HEK293 (cell line): ENCODE results near the gene EPHX1.

ENCODE experiments used
- GLIS2 ChIP-seq: fragments of 450-650 bp; formaldehyde crosslinking; IDR thresholded peaks from 2 replicates; pipeline ENCODE4 v1.5.1; 2016; ENCODE audit warnings: missing biosample characterization, missing genetic modification characterization
- HOXC10 ChIP-seq: sonication (generic); formaldehyde crosslinking; IDR thresholded peaks from 2 replicates; pipeline ENCODE4 v1.8.1; 2023; ENCODE audit warnings: mild to moderate bottlenecking, missing genetic modification reagents
- PRDM1 ChIP-seq: fragments of 450-650 bp; formaldehyde crosslinking; IDR thresholded peaks from 2 replicates; pipeline ENCODE4; 2016; ENCODE audit warnings: missing biosample characterization, missing genetic modification characterization
- SALL2 ChIP-seq: fragments of 450-650 bp; formaldehyde crosslinking; IDR thresholded peaks from 2 replicates; pipeline ENCODE4 v1.5.0; 2017; ENCODE audit warnings: missing biosample characterization, mild to moderate bottlenecking, missing genetic modification characterization, borderline replicate concordance
- SETDB1 ChIP-seq: IDR thresholded peaks from one replicate; pipeline ENCODE4 v1.6.1; 2017; ENCODE audit warnings: mild to moderate bottlenecking, low read length, moderate library complexity, mixed read lengths; ENCODE audit not compliant: insufficient read length
- ZBTB8A ChIP-seq: fragments of 450-650 bp; formaldehyde crosslinking; IDR thresholded peaks from 2 replicates; pipeline ENCODE4 v1.5.1; 2016; ENCODE audit warnings: missing biosample characterization, missing genetic modification characterization
- ZNF10 ChIP-seq: fragments of 450-650 bp; formaldehyde crosslinking; IDR thresholded peaks from 2 replicates; pipeline ENCODE4 v1.5.1; 2017; ENCODE audit warnings: missing biosample characterization, missing genetic modification characterization
- ZNF112 ChIP-seq: fragments of 450-650 bp; formaldehyde crosslinking; IDR thresholded peaks from 2 replicates; pipeline ENCODE4 v1.5.0; 2017; ENCODE audit warnings: missing biosample characterization, missing genetic modification characterization
- ZNF155 ChIP-seq: fragments of 450-650 bp; formaldehyde crosslinking; IDR thresholded peaks from 2 replicates; pipeline ENCODE4 v1.5.1; 2016; ENCODE audit warnings: missing biosample characterization, missing genetic modification characterization
- ZNF214 ChIP-seq: fragments of 450-650 bp; formaldehyde crosslinking; IDR thresholded peaks from 2 replicates; pipeline ENCODE4 v1.5.1; 2017; ENCODE audit warnings: missing biosample characterization, mild to moderate bottlenecking, missing genetic modification characterization, borderline replicate concordance
- ZNF274 ChIP-seq, 2 experiments: fragments of 200-500 bp in 1 of 2; fragments of 450-650 bp in 1 of 2; sonication (Bioruptor generic) in 1 of 2; formaldehyde crosslinking in 1 of 2; IDR thresholded peaks; 2 replicates each; pipeline versions ENCODE4 v1.5.1 to v1.6.1; 2014 to 2016; ENCODE audit warnings: borderline replicate concordance in 1 of 2, inconsistent platforms in 1 of 2, low read length in 1 of 2, missing biosample characterization in 1 of 2, missing genetic modification characterization in 1 of 2
- ZNF311 ChIP-seq: fragments of 450-650 bp; formaldehyde crosslinking; IDR thresholded peaks from 2 replicates; pipeline ENCODE4 v1.5.1; 2017; ENCODE audit warnings: missing biosample characterization, missing genetic modification characterization, borderline replicate concordance
- ZNF416 ChIP-seq: fragments of 450-650 bp; formaldehyde crosslinking; IDR thresholded peaks from 2 replicates; pipeline ENCODE4 v1.5.1; 2016; ENCODE audit warnings: missing biosample characterization, missing genetic modification characterization
- ZNF426 ChIP-seq: fragments of 450-650 bp; formaldehyde crosslinking; IDR thresholded peaks from 2 replicates; pipeline ENCODE4 v1.5.1; 2017; ENCODE audit warnings: missing biosample characterization, missing genetic modification characterization, mild to moderate bottlenecking, inconsistent platforms, moderate library complexity
- ZNF473 ChIP-seq: fragments of 450-650 bp; formaldehyde crosslinking; IDR thresholded peaks from 2 replicates; pipeline ENCODE4 v1.5.1; 2017; ENCODE audit warnings: missing biosample characterization, missing genetic modification characterization
- ZNF624 ChIP-seq: fragments of 450-650 bp; formaldehyde crosslinking; IDR thresholded peaks from 2 replicates; pipeline ENCODE4 v1.5.1; 2017; ENCODE audit warnings: missing biosample characterization, missing genetic modification characterization
- ZNF626 ChIP-seq: fragments of 450-650 bp; sonication (Bioruptor Pico); formaldehyde crosslinking; IDR thresholded peaks from 2 replicates; pipeline ENCODE4 v1.5.1; 2018; ENCODE audit warnings: missing biosample characterization, missing genetic modification characterization, inconsistent platforms
- ZNF707 ChIP-seq: fragments of 450-650 bp; formaldehyde crosslinking; IDR thresholded peaks from 2 replicates; pipeline ENCODE4 v1.5.1; 2016; ENCODE audit warnings: missing biosample characterization, missing genetic modification characterization
- ZNF837 ChIP-seq: fragments of 450-650 bp; formaldehyde crosslinking; IDR thresholded peaks from 2 replicates; pipeline ENCODE4 v1.5.1; 2016; ENCODE audit warnings: missing biosample characterization, missing genetic modification characterization
- ZSCAN23 ChIP-seq: fragments of 450-650 bp; formaldehyde crosslinking; IDR thresholded peaks from 2 replicates; pipeline ENCODE4 v1.5.1; 2016; ENCODE audit warnings: missing biosample characterization, missing genetic modification characterization
- TF ChIP-seq, protein P1 (sequence below): fragments of 450-650 bp; formaldehyde crosslinking; optimal IDR thresholded peaks from 2 replicates; pipeline ENCODE3; 2016; ENCODE audit warnings: missing biosample characterization, mild to moderate bottlenecking, missing genetic modification characterization
- TF ChIP-seq, protein P2 (sequence below): IDR thresholded peaks from 2 replicates; pipeline ENCODE4 v1.6.1; 2011; ENCODE audit warnings: mild to moderate bottlenecking, low read depth, low read length, borderline replicate concordance
- TF ChIP-seq, protein P3 (sequence below): fragments of 450-650 bp; formaldehyde crosslinking; IDR thresholded peaks from 2 replicates; pipeline ENCODE4 v1.5.1; 2016; ENCODE audit warnings: missing biosample characterization, missing genetic modification characterization
- TF ChIP-seq, protein P4 (sequence below): fragments of 450-650 bp; formaldehyde crosslinking; IDR thresholded peaks from 2 replicates; pipeline ENCODE4 v1.5.1; 2016; ENCODE audit warnings: missing biosample characterization, missing genetic modification characterization
- TF ChIP-seq, protein P5 (sequence below): fragments of 450-650 bp; formaldehyde crosslinking; IDR thresholded peaks from 2 replicates; pipeline ENCODE4 v1.5.1; 2017; ENCODE audit warnings: missing biosample characterization, missing genetic modification characterization
- TF ChIP-seq, protein P6 (sequence below): fragments of 450-650 bp; formaldehyde crosslinking; IDR thresholded peaks from 2 replicates; pipeline ENCODE4 v1.5.1; 2016; ENCODE audit warnings: missing biosample characterization, missing genetic modification characterization, borderline replicate concordance
- TF ChIP-seq, protein P7 (sequence below): fragments of 450-650 bp; formaldehyde crosslinking; IDR thresholded peaks from 2 replicates; pipeline ENCODE4 v1.5.1; 2016; ENCODE audit warnings: missing biosample characterization, missing genetic modification characterization

The EPHX1 gene

DNA sequence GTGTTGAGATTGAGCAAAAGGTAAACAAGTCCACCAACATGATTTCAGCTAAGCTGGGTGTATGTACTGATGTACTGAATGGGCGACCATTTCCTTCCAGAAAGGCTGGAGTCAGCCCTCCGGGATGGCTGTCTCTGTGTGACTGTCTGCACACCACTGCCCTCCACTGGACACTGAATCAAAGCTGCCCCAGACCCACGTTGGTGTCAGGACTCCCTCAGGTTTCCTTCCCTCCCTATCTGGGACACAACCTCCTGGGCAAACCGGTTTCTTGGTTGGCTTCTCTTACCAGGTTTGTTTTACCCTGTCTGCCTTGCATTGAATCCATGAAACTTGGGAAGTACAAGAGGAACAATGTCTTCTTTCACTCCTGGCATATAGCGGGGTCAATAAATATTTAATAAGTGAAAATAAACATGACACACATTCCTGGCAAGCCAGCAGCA is 37.6 kb upstream of the EPHX1 start (continued):
- TF ChIP-seq GLIS2 (tag by site-specific recombination) (peak; percentile 64), ZNF10 (0 out of 2 replicates have a peak, but pooled peaks have one; percentile 9), ZNF274 (IDR thresholded peaks at IDR 0.05; ENCODE audit: low read length) (no peak), ZNF274 (tag by site-specific recombination; IDR thresholded peaks at IDR 0.05; ENCODE audit: borderline replicate concordance) (no peak), ZNF837 (no peak), ZNF214 (no peak), ZNF112 (no peak), ZSCAN23 (tag by site-specific recombination) (no peak), ZNF426 (tag by site-specific recombination) (no peak), ZNF416 (tag by site-specific recombination) (no peak), SALL2 (tag by site-specific recombination) (no peak), ZBTB8A (tag by site-specific recombination) (peak; percentile 88), ZNF624 (no peak), ZNF707 (no peak), ZNF626 (no peak), ZNF155 (tag by site-specific recombination) (no peak), SETDB1 (no peak), HOXC10 (CRISPR knock-in tag) (no peak), PRDM1 (no peak), ZNF473 (tag by site-specific recombination) (no peak), ZNF311 (tag by site-specific recombination) (no peak)
- TF ChIP-seq, protein P1, sequence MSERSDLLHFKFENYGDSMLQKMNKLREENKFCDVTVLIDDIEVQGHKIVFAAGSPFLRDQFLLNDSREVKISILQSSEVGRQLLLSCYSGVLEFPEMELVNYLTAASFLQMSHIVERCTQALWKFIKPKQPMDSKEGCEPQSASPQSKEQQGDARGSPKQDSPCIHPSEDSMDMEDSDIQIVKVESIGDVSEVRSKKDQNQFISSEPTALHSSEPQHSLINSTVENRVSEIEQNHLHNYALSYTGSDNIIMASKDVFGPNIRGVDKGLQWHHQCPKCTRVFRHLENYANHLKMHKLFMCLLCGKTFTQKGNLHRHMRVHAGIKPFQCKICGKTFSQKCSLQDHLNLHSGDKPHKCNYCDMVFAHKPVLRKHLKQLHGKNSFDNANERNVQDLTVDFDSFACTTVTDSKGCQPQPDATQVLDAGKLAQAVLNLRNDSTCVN = no peak
- TF ChIP-seq, protein P2, sequence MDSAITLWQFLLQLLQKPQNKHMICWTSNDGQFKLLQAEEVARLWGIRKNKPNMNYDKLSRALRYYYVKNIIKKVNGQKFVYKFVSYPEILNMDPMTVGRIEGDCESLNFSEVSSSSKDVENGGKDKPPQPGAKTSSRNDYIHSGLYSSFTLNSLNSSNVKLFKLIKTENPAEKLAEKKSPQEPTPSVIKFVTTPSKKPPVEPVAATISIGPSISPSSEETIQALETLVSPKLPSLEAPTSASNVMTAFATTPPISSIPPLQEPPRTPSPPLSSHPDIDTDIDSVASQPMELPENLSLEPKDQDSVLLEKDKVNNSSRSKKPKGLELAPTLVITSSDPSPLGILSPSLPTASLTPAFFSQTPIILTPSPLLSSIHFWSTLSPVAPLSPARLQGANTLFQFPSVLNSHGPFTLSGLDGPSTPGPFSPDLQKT = no peak
- TF ChIP-seq, protein P3, sequence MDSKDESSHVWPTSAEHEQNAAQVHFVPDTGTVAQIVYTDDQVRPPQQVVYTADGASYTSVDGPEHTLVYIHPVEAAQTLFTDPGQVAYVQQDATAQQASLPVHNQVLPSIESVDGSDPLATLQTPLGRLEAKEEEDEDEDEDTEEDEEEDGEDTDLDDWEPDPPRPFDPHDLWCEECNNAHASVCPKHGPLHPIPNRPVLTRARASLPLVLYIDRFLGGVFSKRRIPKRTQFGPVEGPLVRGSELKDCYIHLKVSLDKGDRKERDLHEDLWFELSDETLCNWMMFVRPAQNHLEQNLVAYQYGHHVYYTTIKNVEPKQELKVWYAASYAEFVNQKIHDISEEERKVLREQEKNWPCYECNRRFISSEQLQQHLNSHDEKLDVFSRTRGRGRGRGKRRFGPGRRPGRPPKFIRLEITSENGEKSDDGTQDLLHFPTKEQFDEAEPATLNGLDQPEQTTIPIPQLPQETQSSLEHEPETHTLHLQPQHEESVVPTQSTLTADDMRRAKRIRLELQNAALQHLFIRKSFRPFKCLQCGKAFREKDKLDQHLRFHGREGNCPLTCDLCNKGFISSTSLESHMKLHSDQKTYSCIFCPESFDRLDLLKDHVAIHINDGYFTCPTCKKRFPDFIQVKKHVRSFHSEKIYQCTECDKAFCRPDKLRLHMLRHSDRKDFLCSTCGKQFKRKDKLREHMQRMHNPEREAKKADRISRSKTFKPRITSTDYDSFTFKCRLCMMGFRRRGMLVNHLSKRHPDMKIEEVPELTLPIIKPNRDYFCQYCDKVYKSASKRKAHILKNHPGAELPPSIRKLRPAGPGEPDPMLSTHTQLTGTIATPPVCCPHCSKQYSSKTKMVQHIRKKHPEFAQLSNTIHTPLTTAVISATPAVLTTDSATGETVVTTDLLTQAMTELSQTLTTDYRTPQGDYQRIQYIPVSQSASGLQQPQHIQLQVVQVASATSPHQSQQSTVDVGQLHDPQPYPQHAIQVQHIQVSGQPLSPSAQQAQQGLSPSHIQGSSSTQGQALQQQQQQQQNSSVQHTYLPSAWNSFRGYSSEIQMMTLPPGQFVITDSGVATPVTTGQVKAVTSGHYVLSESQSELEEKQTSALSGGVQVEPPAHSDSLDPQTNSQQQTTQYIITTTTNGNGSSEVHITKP (tag by site-specific recombination) = no peak
- TF ChIP-seq, protein P4, sequence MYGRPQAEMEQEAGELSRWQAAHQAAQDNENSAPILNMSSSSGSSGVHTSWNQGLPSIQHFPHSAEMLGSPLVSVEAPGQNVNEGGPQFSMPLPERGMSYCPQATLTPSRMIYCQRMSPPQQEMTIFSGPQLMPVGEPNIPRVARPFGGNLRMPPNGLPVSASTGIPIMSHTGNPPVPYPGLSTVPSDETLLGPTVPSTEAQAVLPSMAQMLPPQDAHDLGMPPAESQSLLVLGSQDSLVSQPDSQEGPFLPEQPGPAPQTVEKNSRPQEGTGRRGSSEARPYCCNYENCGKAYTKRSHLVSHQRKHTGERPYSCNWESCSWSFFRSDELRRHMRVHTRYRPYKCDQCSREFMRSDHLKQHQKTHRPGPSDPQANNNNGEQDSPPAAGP (tag by site-specific recombination) = 0 out of 2 replicates have a peak, but pooled peaks have one; percentile 69
- TF ChIP-seq, protein P5, sequence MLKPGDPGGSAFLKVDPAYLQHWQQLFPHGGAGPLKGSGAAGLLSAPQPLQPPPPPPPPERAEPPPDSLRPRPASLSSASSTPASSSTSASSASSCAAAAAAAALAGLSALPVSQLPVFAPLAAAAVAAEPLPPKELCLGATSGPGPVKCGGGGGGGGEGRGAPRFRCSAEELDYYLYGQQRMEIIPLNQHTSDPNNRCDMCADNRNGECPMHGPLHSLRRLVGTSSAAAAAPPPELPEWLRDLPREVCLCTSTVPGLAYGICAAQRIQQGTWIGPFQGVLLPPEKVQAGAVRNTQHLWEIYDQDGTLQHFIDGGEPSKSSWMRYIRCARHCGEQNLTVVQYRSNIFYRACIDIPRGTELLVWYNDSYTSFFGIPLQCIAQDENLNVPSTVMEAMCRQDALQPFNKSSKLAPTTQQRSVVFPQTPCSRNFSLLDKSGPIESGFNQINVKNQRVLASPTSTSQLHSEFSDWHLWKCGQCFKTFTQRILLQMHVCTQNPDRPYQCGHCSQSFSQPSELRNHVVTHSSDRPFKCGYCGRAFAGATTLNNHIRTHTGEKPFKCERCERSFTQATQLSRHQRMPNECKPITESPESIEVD (tag by site-specific recombination) = no peak
- TF ChIP-seq, protein P6, sequence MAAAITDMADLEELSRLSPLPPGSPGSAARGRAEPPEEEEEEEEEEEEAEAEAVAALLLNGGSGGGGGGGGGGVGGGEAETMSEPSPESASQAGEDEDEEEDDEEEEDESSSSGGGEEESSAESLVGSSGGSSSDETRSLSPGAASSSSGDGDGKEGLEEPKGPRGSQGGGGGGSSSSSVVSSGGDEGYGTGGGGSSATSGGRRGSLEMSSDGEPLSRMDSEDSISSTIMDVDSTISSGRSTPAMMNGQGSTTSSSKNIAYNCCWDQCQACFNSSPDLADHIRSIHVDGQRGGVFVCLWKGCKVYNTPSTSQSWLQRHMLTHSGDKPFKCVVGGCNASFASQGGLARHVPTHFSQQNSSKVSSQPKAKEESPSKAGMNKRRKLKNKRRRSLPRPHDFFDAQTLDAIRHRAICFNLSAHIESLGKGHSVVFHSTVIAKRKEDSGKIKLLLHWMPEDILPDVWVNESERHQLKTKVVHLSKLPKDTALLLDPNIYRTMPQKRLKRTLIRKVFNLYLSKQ (tag by site-specific recombination) = no peak
- TF ChIP-seq, protein P7, sequence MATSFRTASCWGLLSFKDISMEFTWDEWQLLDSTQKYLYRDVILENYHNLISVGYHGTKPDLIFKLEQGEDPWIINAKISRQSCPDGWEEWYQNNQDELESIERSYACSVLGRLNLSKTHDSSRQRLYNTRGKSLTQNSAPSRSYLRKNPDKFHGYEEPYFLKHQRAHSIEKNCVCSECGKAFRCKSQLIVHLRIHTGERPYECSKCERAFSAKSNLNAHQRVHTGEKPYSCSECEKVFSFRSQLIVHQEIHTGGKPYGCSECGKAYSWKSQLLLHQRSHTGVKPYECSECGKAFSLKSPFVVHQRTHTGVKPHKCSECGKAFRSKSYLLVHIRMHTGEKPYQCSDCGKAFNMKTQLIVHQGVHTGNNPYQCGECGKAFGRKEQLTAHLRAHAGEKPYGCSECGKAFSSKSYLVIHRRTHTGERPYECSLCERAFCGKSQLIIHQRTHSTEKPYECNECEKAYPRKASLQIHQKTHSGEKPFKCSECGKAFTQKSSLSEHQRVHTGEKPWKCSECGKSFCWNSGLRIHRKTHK (tag by site-specific recombination) = no peak
